ENCODE results near the gene MAPT. TPM values are rescaled to one million over a fixed set of nuclear protein-coding genes. Genes with fewer than 3 reads are reported as not detected.

MAPT gene
- total RNA-seq, 1 experiment from 2014 or later, result 37.5 TPM

- Histone ChIP-seq H3K27ac (ENCODE audit: low read depth, low read length) (no peak overlapping the region), H4K20me1 (ENCODE audit: insufficient read depth) (no peaks in the 10 kb centered on the region), H3K9me3 (ENCODE audit: control insufficient read depth in 1 of 2, insufficient read depth in 1 of 2, low read depth in 1 of 2, low read length in 2 of 2) (no peaks in the 10 kb centered on the region), H3K27me3 (ENCODE audit: insufficient read depth, low read length) (no peaks in the 10 kb centered on the region), H3K4me3 (replicated peaks in 1 of 2; ENCODE audit: low read depth in 1 of 2, low read length in 2 of 2) (no peak overlapping the region), H3K4me2 (ENCODE audit: low read length) (no peak overlapping the region), H3K79me2 (ENCODE audit: insufficient read depth, low read length) (no peaks in the 10 kb centered on the region), H3K4me1 (ENCODE audit: control insufficient read depth in 1 of 2, insufficient read depth in 2 of 2, low read length in 2 of 2) (peaks cover 0 to 8% of the 10 kb centered on the region in 2 experiments; a peak in 2 of 4 replicates), H2AFZ (ENCODE audit: low read depth, low read length, poor library complexity, severe bottlenecking) (no peak overlapping the region), H3K9ac (ENCODE audit: low read length) (no peak overlapping the region), H3K36me3 (ENCODE audit: control insufficient read depth in 1 of 2, insufficient read depth in 2 of 2, low read length in 2 of 2) (no peaks in the 10 kb centered on the region), H3K9me2 (ENCODE audit: insufficient read depth) (no peaks in the 10 kb centered on the region)
- intact Hi-C loops (cut with micrococcal nuclease), result no loop called here
- RAD21 ChIA-PET (ENCODE audit: low non-redundant PET in 1 of 2, low total read pairs in 2 of 2, uncharacterized antibody in 2 of 2, unreplicated experiment in 2 of 2), result no interaction called here
- CTCF ChIA-PET, result interaction anchor here (1.6 kb wide), 1 partner anchor 11 kb away, joined by 5 read pairs; no protein-coding TSS in a partner anchor
- POLR2A ChIA-PET, result no interaction called here
- no TSS peak for BruUV-seq (replicated peaks)
- TF ChIP-seq YY1 (IDR thresholded peaks at IDR 0.05; ENCODE audit: extremely low read depth, insufficient replicate concordance, low read depth, low read length), result no peak
- no peak for TF ChIP-seq SIN3A (IDR thresholded peaks at IDR 0.05; ENCODE audit: low read depth)
- no peak for TF ChIP-seq JUND (IDR thresholded peaks at IDR 0.05)
- TF ChIP-seq SRF (IDR thresholded peaks at IDR 0.05; ENCODE audit: low read depth), result no peak
- no peak for TF ChIP-seq ZNF274 (IDR thresholded peaks at IDR 0.05; ENCODE audit: low read depth, low read length)
- TF ChIP-seq POLR2A (IDR thresholded peaks at IDR 0.05; ENCODE audit: borderline replicate concordance, extremely low read depth, insufficient read depth, insufficient read length), result no peak
- no peak for TF ChIP-seq TCF7L2 (IDR thresholded peaks at IDR 0.05; ENCODE audit: borderline replicate concordance, extremely low read depth, insufficient read depth, insufficient read length)
- TF ChIP-seq EGR1 (IDR thresholded peaks at IDR 0.05; ENCODE audit: low read depth), result no peak
- DNase-seq (ENCODE audit: low read depth, low spot score) (no peak), ATAC-seq (no peak)
Observed at GRCh38 chr17:45846646-45847045, 47.7 kb upstream of the MAPT start.

DNA sequence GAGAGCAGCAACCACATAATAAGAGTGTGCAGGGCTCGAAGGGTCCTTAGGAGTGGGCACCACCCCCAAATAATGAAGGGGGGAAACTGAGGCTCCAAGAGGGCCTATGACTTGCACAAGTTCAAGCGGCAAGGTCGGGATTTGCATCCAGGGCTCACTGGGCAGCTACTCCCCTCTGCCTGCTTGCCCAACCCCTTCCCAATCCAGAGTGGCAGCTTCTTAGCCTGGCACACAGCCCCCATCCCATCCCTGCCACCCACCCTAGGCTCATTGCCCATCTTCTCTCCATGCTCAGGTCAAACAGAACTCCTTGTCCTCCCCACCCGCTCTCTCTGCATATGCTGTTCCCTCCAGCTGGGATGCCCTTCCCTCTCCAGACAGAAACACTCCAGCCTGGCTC is 47.3 kb upstream of the MAPT start:
- Histone ChIP-seq H3K4me2 (ENCODE audit: low read length) (no peak overlapping the region), H4K20me1 (ENCODE audit: insufficient read depth) (no peaks in the 10 kb centered on the region), H3K79me2 (ENCODE audit: insufficient read depth, low read length) (no peaks in the 10 kb centered on the region), H3K9ac (ENCODE audit: low read length) (no peak overlapping the region), H3K4me3 (replicated peaks in 1 of 2; ENCODE audit: low read depth in 1 of 2, low read length in 2 of 2) (no peak overlapping the region), H2AFZ (ENCODE audit: low read depth, low read length, poor library complexity, severe bottlenecking) (no peak overlapping the region), H3K9me3 (ENCODE audit: control insufficient read depth in 1 of 2, insufficient read depth in 1 of 2, low read depth in 1 of 2, low read length in 2 of 2) (no peaks in the 10 kb centered on the region), H3K36me3 (ENCODE audit: control insufficient read depth in 1 of 2, insufficient read depth in 2 of 2, low read length in 2 of 2) (no peaks in the 10 kb centered on the region), H3K4me1 (ENCODE audit: control insufficient read depth in 1 of 2, insufficient read depth in 2 of 2, low read length in 2 of 2) (peaks cover 0 to 3% of the 10 kb centered on the region in 2 experiments; a peak in 2 of 4 replicates), H3K27ac (ENCODE audit: low read depth, low read length) (no peak overlapping the region), H3K27me3 (ENCODE audit: insufficient read depth, low read length) (no peaks in the 10 kb centered on the region), H3K9me2 (ENCODE audit: insufficient read depth) (no peaks in the 10 kb centered on the region)
- POLR2A ChIA-PET, result no interaction called here
- intact Hi-C loops (cut with micrococcal nuclease), result no loop called here
- DNase-seq (ENCODE audit: low read depth, low spot score), result no peak
- BruUV-seq (replicated peaks), result no TSS peak
- CTCF ChIA-PET, result interaction anchor here (1.6 kb wide), 1 partner anchor 11 kb away, joined by 5 read pairs; no protein-coding TSS in a partner anchor
- no peak for ATAC-seq
- RAD21 ChIA-PET (ENCODE audit: low non-redundant PET in 1 of 2, low total read pairs in 2 of 2, uncharacterized antibody in 2 of 2, unreplicated experiment in 2 of 2), result no interaction called here
- no peak for TF ChIP-seq EZH2phosphoT487 (IDR thresholded peaks at IDR 0.05; ENCODE audit: borderline replicate concordance)
- TF ChIP-seq POLR2AphosphoS5 (IDR thresholded peaks at IDR 0.05; ENCODE audit: low read depth, low read length), result no peak
- TF ChIP-seq YY1 (IDR thresholded peaks at IDR 0.05; ENCODE audit: extremely low read depth, insufficient replicate concordance, low read depth, low read length), result no peak
- TF ChIP-seq ELF1 (IDR thresholded peaks at IDR 0.05; ENCODE audit: borderline replicate concordance, low read depth), result no peak
- TF ChIP-seq, protein P1, sequence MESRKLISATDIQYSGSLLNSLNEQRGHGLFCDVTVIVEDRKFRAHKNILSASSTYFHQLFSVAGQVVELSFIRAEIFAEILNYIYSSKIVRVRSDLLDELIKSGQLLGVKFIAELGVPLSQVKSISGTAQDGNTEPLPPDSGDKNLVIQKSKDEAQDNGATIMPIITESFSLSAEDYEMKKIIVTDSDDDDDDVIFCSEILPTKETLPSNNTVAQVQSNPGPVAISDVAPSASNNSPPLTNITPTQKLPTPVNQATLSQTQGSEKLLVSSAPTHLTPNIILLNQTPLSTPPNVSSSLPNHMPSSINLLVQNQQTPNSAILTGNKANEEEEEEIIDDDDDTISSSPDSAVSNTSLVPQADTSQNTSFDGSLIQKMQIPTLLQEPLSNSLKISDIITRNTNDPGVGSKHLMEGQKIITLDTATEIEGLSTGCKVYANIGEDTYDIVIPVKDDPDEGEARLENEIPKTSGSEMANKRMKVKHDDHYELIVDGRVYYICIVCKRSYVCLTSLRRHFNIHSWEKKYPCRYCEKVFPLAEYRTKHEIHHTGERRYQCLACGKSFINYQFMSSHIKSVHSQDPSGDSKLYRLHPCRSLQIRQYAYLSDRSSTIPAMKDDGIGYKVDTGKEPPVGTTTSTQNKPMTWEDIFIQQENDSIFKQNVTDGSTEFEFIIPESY (IDR thresholded peaks at IDR 0.05; ENCODE audit: extremely low read depth, insufficient replicate concordance, low read length), result no peak
- TF ChIP-seq TCF7L2 (IDR thresholded peaks at IDR 0.05; ENCODE audit: borderline replicate concordance, extremely low read depth, insufficient read depth, insufficient read length), result no peak
- no peak for TF ChIP-seq ZFX (IDR thresholded peaks at IDR 0.05)
- TF ChIP-seq JUND (IDR thresholded peaks at IDR 0.05), result no peak
- TF ChIP-seq MAX (IDR thresholded peaks at IDR 0.05), result no peak
- TF ChIP-seq RAD21 (IDR thresholded peaks at IDR 0.05; ENCODE audit: low read depth), result no peak
- TF ChIP-seq SP1 (IDR thresholded peaks at IDR 0.05; ENCODE audit: low read depth), result no peak
- no peak for TF ChIP-seq POLR2A (IDR thresholded peaks at IDR 0.05; ENCODE audit: borderline replicate concordance, extremely low read depth, insufficient read depth, insufficient read length)
- TF ChIP-seq SIN3A (IDR thresholded peaks at IDR 0.05; ENCODE audit: low read depth), result no peak
- TF ChIP-seq, protein P2, sequence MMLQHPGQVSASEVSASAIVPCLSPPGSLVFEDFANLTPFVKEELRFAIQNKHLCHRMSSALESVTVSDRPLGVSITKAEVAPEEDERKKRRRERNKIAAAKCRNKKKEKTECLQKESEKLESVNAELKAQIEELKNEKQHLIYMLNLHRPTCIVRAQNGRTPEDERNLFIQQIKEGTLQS (IDR thresholded peaks at IDR 0.05), result no peak
- TF ChIP-seq CBX3 (IDR thresholded peaks at IDR 0.05; ENCODE audit: low read depth), result no peak
- no peak for TF ChIP-seq EZH2 (IDR thresholded peaks at IDR 0.05)
- TF ChIP-seq FOSL1 (IDR thresholded peaks at IDR 0.05; ENCODE audit: low read depth), result no peak
- no peak for TF ChIP-seq CEBPB (IDR thresholded peaks at IDR 0.05; ENCODE audit: low read depth)

Data from HCT116 (cell line).